Kidney capillary endothelial cell (primary cell): ENCODE data around the gene RBM19.

Experiments
- DNase-seq: peaks from one replicate; pipeline ENCODE4 v3.0.0-alpha.2; 2018; ENCODE audit warnings: low spot score

The RBM19 gene

DNA sequence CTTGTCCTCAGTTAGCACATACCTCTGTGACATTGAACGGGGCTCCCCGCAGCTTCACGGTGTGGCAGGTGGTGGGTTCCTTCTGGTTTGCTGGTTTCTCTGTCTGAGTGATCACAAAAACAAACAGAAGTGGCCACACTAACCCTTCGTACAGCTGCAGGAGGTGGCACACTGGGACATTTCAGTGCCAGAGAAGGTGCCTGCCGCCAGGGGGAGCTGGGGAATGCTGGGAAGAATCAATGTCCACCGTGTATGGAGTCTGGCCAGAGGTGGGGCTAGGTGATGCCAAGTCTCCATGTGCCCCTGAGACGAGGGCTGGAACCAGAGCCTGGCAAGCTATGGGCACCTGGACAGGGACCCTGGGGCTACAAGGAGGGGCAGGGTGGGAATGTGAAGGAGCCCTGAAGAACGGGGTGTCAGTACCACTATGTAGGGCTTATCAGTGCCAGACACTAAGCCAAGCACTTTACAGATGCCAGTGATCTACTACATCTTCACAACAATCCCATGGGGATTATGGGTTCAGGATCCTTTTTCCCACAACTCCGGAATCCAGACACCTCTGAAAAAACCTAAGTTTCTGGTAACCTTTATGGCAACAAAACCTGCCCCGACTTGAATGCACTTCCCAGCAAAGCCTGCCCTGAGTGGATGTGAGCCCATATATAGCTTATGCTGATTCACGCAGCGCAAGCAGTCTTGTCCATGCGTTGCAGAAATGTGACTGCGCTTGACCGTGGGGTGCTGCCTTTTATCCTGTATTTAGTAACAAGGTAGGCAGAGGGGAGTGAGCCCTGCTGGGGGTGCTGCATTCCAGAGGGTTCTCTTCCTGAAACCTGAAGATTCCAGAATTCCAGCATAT is 10.8 kb downstream of the RBM19 start:
- DNase-seq, result no peak

DNA sequence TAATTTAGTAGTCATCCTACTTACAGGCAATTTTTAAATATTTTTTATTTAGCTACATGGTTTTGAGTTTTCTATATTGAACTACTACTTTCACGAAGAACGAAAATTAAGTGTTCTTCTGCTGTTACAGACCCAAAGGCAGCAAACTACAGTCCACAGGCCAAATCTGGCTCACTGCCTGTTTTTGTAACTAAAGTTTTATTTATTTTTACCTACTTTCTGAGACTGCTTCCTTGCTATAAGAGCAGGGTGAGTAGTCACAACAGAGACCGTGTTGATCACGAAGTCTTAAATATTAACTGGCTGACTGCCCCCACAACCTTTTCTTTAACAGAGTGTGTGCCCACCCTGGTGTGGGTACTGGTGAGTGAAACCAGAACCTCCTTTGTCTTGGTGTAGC is 11.6 kb downstream of the RBM19 start:
- DNase-seq, result no peak

DNA sequence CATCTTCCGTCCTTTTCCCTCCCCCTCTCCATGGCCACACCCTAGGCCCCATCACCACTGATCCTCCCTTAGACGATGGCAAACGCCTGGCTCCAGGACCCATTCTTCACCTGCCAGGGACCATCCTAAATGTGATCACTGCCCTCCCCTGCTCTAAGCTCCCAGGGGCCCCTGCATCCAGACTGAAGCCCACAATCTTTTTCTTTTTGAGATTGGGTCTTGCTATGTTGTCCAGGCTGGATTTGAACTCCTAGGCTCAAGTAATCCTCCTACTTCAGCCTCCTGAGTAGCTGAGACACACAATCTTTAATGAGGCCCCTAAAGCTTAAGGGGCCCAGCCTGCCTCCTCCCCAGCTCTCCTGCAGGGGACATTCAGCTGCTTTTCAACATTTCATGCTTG is 15.3 kb downstream of the RBM19 start:
- no peak for DNase-seq

DNA sequence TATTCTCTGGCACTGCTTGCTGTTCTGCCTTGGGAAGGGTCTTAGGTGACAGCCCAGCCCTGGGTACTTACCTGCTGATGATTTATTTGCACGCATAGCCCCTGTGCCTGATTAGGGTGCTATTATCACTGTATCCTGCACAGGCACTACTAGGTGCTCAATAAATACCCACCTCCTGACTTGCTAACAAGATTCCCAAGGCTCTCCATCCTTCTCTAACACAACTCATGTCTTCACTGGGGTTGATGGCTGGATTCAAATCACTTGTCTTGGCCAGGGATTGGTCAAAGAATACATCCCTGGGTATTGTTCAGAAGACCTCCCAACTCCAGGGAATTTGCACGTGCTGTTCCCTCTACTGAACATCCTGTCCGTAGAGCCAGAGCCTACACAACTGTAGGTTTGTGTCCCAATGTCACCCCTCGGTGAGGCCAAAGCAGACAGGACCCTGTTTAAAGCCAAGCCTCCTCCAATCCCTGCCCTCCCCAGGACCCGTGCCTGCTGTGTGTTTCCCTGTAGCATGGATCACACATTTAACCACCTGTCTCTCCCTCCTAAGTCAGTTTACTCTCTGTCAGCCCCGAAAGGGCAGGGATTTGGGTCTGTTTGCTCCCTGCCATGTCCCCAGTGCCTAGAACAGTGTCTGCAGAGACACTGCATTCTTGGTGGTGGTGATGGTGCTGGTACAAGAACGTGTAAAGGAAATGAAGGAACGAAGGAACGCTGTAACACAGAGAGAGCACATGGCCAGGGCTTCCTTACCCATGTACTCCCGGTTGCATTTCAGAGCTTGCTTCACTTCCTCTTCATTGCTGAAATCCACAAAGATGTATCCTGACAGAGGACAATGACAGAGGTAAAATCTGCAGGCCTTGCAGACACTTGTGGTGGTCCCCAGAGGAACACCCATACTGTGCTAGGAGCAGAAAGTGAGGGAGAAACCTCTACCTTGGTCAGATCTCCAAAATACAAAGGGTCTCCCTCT is 16.5 kb downstream of the RBM19 start:
- DNase-seq, result no peak

DNA sequence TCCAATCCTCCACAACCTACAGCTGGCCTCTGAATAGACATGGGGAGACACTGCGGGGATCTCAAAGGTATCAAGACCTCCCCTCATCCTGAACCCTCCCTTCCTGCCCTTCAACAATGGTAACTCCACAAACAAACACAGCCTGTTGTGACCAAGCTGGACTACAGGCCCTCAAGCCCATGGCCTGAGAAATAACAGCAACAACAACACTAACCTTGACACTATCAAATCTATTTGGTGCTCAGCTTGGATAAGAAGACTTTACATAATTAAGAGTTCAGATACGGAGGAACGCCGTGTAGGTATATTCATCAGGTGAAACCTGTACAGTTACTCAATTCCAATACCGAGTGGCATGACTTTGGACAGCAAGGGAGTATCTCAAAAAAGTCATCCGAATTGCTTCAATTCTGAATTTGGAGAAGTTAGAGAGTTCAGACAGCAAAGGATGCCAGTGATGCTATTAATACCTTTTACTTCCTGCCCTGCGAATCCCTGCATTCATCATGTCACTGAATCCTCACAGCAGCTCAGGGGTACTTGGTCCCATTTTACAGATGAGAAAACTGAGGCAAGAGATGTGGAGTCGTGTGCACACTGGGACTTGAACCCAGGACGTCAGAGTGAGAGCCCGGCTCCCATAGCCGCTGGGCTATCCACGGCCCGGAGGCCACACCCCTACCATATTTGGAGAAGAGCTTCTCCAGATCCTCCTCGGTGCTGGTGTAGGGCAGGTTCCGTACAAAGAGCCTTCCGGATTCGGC is 17.8 kb downstream of the RBM19 start:
- no peak for DNase-seq

DNA sequence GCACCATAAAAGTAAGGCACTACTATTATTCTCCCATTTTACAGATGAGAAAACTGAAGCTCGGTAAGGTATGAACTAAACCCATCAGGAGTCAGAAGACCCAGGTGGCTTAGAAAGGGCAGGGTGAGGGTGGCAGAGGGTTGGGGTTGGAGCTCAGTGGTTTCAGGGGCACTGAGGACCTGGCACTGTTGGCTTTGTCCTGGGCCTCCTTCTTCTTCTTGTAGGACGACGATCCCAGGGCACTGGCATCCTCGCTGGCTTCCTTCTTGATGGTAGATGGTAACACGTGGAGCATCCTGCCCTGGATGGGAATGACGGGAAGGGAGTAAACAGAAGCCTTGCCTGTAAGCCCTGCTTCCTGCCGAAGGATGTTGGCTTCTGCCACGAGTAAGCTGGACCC is 19.9 kb downstream of the RBM19 start:
- DNase-seq, result no peak

DNA sequence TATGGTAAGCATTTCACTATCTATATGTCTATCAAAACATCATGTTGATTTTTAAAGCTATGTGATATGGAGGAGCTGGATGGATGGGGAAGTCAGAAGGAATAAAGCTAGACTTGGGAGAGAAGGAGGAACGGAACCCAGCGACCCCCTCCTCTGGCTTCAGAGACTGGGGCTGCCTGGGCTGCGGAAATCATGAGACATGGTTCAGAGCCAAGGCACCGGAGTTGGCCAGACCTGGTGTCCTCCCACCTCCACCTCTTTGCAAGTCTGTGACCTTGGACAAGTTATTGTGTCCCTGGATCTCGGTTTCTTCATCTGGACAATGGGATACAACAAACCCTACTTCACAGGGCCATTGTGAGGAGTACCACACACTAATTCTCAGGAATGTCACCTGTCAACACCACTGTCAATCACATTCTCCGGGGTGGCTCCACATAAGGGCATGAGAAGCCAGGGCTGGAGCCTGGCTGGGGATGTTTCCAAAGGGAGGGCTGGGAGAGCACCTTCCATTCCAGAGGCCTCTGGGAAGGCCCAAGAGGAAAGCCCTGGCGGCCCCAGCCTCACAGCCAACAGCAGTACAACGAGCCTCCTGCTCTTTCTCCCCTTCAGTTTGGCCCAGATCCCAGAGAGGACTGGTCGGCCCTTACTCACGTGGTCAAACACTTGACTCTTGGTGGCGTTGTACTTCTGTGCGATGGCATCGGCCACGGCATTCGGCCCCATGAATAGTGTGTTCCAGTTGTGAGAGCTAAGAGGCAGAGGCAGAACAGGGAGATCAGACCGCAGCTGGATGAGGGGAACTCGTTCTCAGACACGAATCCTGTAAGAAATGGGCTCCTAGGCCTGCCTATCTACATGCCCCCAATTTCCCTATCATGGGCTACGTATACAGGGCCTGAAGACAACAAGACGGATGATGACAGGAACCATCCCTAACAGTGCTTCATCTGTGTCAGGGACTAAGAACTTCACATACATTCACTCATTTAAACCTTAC is 20.7 kb downstream of the RBM19 start:
- no peak for DNase-seq

DNA sequence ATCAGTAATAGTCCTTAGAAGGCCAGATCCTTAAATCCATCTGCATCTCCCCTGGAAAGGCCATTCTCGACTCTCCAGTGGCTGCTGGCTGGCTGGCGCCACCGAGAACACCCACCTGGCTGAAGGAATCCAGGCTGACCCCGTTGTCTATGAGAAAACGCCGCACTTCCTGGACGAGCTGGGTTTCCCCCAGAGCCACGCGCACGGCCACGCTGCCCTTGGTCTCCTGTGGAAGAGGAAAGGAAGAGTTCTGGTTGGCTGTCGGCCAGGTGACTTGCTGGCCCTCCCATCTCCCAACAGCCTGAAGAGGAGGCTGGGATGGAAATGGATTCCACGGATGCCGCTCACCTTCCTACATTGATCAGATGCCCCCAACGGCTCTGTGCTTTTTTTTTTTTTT is 23.9 kb downstream of the RBM19 start:
- no peak for DNase-seq

DNA sequence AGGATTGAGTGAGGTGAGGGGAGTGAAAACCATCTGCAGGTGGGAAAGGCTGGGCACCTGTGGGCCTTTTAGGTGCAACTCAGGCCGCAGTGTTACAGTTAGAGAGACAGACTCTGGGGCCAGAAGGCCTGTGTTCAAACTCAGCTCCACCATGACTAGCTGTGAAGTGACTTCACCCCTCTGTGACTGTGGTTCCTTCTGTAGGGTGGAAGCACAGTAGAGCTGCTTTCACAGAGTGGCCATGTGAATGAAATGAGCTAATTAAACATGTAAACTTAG is 25.0 kb downstream of the RBM19 start:
- no peak for DNase-seq

DNA sequence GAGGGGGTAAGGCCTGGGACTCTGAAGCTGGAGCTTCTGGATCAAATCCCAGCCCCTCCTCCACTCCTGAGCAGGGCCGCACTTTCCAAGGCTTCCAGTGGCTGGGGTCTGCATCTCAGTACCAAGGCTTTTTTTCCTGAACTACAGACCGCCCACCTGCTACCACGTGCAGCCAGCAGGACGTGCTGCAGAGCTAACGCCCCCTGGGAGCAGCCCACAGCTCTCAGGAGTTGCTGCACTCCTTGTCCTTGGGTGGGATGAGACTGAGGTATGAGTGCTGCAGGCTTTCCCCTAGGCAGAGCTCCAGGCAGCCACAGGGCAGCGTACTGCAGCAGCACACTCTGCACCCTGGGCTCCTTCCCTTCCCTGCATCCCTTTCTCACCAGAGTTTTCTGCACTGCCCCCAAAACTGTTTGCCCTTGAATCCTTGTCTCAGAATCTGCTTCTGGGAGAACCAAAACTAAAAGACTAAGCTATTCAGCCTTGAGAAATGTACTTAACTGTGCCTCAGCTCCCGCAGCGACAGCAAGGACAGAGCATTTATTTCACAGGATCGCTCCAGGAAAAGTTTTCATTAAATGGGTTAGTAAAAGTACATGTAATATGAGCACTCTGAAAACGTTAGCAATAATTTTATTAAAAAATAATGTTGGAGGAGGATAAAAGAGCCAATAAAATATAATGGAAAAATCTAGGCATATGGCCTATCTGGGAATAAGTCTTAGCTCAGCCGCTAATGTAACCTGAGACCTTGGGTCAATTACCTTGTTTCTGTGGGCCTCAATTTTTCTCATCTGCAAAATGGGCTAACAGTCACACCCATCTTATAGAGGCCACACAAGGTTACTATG is 25.5 kb downstream of the RBM19 start:
- DNase-seq, result no peak

DNA sequence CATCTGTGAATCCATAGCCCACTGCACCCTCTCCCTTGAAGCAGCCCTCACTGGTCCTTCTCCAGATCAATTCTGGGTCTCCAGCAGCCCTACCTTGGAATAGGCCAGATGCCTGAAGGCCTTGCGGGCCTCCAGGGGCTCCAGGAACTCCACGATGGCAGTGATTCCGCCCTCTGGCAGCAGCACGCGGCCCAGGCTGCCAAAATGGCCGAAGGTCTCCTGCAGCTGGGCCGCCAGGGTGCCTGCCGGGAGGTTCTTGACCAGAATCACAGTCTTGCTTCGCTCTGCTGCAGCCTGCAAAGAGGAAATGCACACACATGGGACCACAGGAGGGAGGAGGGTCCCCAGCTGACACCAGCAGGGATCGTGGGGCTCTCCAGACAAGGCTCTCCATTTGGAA is 26.3 kb downstream of the RBM19 start:
- no peak for DNase-seq

DNA sequence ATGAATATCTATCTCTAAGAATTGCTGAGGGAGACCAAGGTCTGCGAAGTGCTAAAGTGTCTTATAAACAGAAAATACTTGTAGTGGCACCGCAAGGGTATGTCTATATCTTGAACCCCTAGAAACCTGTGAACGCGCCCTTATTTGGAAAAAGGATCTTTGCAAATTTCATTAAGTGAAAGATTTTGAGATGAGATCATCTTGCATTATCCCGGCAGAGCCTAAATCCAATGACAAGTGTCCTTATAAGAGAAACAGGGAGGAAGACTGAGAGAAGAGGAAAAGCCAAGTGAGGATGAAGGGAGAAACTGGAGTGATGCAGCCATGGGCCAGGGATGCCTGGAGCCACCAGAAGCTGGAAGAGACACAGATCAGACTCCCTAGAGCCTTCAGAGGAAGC is 27.7 kb downstream of the RBM19 start:
- DNase-seq, result no peak

DNA sequence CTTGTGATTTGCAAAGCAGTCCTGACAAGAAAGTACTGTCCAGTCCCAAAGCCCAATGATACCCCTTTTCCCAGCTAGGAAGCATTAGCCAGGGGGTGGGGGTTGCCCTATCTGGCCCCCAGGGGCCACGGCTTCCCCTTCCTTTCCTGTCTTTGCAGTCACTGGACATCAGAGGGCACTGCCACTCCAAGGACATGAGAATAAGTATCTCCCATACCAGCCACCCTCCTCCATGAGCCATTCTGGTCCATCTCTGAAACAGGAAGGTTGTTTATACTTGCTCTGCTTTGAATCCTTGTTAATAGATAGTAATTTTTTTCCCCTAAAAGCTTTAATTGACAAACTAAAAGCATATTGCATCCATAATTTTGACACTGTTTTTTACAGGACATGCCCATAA is 29.7 kb downstream of the RBM19 start:
- DNase-seq, result no peak

DNA sequence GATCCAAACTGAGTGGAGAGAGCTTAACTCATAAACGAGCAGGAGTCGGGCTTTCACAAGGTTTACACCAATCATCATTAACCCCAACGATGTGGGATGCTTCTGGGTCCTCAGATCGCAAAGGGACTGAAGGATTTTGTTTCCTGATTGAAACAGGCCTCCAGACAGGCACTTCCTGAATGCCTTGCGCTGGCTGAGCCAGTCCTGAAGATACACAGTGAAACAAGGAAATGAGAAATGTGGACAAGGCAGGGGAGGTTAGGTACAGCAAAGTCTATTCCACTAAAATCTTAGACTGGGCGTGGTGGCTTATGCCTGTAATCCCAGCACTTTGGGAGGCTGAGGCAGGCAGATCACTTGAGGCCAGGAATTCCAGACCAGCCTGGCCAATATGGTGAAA is 30.7 kb downstream of the RBM19 start:
- DNase-seq, result peak; percentile 14

DNA sequence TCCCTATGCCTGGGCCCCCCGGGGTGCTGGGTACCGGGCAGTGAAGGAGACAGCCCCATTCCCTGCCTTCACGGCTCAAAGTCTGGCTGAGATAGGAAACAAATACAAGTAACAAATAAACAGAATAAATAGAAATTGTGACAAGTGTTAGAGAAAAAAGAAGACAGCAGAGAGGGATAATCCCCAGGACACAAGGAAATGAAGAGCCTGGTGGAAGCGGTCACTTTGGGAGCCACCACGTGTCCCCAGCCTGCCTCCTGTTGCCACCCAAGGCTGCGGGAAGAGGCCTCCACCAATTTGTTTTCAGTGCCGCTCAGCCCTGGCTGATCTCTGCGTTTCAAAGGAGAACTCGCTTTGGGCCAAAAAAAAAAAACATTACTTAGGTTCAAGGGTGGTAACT is 31.2 kb downstream of the RBM19 start:
- DNase-seq, result no peak

DNA sequence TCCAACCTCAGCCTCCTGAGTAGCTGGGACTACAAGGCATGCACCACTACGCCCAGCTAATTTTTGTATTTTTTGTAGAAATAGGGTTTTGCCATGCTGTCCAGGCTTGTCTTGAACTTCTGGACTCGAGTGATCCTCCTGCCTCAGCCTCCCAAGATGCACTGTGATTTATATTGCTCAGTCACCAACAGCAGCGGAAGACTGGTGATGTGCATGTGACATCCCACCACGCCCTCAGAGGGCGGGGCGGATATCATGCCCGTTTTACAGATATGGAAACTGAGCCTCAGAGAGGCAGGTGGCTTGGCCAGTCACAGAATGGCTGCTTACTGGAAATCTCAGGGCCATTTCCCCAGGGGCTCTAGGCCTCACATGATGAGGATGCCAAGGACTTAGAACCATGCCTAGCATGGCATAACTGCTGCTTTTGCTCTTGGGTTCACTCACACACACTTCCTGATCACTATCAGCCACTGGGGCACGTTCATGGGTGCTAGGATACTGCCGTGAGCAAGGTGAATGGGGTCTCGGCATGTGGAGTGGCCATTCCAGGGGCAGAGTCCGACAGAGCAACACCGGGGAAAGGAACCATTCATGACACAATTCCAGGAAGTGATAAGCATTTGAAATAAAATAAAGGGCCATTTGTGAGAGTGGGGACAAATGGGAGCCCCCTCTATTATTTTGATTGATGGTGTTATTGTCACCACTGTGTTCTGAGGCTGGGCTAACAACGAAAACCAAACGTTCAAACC is 31.9 kb downstream of the RBM19 start:
- no peak for DNase-seq

DNA sequence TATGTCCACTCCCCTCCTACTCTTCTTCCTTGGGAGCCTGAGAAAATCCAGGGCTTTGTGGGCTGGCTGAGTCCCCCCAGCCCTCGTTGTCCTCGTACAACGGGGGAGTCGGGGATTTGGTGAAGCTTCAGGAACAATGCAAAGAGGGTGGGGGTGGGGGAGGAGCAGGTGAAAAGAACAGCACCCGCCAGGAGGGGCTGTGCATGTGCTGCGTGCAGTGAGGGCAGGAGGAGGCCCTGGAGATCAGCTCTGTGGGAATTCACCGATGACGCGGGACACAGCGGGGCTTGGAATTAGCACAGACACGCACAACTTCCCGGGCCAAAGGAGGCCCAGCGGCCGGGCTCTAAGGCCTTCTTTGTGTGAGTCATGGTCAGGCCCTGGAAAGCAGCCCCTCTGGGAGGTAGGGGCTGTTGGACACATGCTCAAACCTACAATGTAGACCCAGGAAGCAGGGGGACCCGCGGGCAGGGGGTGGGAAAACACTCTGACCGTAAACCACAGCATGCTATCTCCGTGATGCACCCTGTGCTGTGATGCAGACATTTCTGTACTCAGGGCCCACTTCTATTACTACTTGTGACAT is 32.8 kb downstream of the RBM19 start:
- DNase-seq, result no peak

DNA sequence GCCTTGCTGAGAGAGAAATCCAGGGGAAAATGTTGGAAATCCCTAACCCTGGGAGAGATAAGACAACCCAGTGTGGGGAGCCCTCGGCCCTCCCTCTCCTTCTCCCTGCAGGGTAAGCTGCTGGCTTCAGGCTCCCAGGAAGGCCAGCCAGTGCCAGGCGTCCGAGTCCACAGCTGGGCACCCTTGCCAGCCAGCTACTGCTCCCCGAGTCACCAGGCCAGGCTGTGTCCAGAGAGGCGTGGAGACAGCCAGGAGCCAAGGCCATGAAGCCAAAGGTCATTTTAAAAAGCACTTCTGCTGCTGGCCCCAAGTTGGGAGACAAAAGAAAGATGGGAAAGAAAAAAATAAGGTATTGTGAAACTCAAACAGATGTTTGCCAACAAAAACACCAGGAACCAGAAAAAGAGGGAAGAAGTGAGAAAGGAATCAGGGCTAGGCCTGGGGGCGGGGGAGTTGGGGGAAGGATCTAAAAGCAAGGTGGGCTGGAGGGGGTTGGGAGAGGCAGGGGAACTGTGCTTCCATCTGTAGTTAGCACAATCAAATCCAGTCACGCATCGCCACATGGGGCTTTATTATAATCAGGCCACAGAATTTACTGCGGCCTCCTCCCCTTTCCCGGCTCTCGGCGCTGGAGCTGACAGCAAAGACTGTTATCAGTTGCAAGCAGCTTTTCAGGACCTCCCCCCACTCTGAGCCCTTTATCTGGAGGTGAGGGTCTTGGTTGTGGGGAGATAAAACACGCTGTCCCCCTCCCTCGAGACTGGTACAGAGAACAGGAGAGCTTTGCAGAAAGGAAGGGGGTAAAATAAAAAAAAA is 33.5 kb downstream of the RBM19 start:
- no peak for DNase-seq
